IMR-90 (cell line): Measurements from ENCODE around the gene PGA3. TPM values are rescaled to one million over a fixed set of nuclear protein-coding genes. Genes with fewer than 3 reads are reported as not detected.

ENCODE experiments used
- ATAC-seq: fragments of 200-7000 bp; cut with Tn5 transposase; 2 replicates; pipeline ENCODE4 v1.9.1; 2020; ENCODE audit warnings: low read depth, mild to moderate bottlenecking, moderate library complexity
- BruUV-seq: library from RNA; stranded (reverse); fragments of 400-500 nt; replicated peaks from 2 replicates; lab custom pipeline; 2021; lab: Mats Ljungman, UMichigan
- CTCF ChIA-PET: fragments of 300-600 bp; formaldehyde crosslinking; extraction: SDS; loops from one replicate; lab custom pipeline; 2021; ENCODE audit warnings: antibody characterized with exemption; lab: Yijun Ruan, JAX
- POLR2A ChIA-PET: fragments of 300-600 bp; sonication (Branson Sonifier 250); formaldehyde crosslinking; loops from one replicate; lab custom pipeline; 2022; ENCODE audit warnings: antibody characterized with exemption; ENCODE audit not compliant: unreplicated experiment; lab: Charles Lee
- DNase-seq: peaks from one replicate; pipeline ENCODE4 v3.0.0; 2013
- H2AFZ ChIP-seq: replicated peaks from 2 replicates; pipeline ENCODE3; 2013; ENCODE audit warnings: low read length, mild to moderate bottlenecking; ENCODE audit not compliant: poor library complexity
- H2AK5ac ChIP-seq: 2 replicates; pipeline ENCODE4 v1.6.1; 2013; ENCODE audit warnings: low read depth, low read length, inconsistent platforms
- H2AK9ac ChIP-seq: replicated peaks from 2 replicates; pipeline ENCODE3; 2013; ENCODE audit warnings: mild to moderate bottlenecking, low read depth, low read length, moderate library complexity; ENCODE audit not compliant: poor library complexity
- H2BK120ac ChIP-seq: 2 replicates; pipeline ENCODE4 v1.6.1; 2013; ENCODE audit warnings: low read depth, low read length, inconsistent platforms
- H2BK15ac ChIP-seq: 3 replicates; pipeline ENCODE4 v1.6.1; 2013; ENCODE audit warnings: low read depth, low read length, inconsistent platforms
- H2BK20ac ChIP-seq: 2 replicates; pipeline ENCODE4 v1.6.1; 2013; ENCODE audit warnings: low read depth, mild to moderate bottlenecking, inconsistent platforms, low read length, moderate library complexity
- H2BK5ac ChIP-seq: 2 replicates; pipeline ENCODE4 v1.6.1; 2013; ENCODE audit warnings: mild to moderate bottlenecking, low read depth, low read length, inconsistent platforms; ENCODE audit not compliant: poor library complexity, severe bottlenecking
- H3K14ac ChIP-seq: replicated peaks from 2 replicates; pipeline ENCODE4 v1.6.1; 2013; ENCODE audit warnings: low read depth, low read length, inconsistent platforms
- H3K18ac ChIP-seq: 2 replicates; pipeline ENCODE4 v1.6.1; 2013; ENCODE audit warnings: low read depth, low read length, control low read depth
- H3K23ac ChIP-seq: 2 replicates; pipeline ENCODE4 v1.6.1; 2013; ENCODE audit warnings: low read depth, low read length, inconsistent platforms
- H3K27ac ChIP-seq: 2 replicates; pipeline ENCODE4 v1.5.1; 2013; ENCODE audit warnings: mild to moderate bottlenecking, control low read depth, low read length; ENCODE audit not compliant: insufficient read depth
- H3K27me3 ChIP-seq: 2 replicates; pipeline ENCODE4 v1.6.1; 2013; ENCODE audit warnings: low read length; ENCODE audit not compliant: control insufficient read depth, insufficient read depth
- H3K36me3 ChIP-seq: 2 replicates; pipeline ENCODE4 v1.6.1; 2013; ENCODE audit warnings: low read length, mixed read lengths; ENCODE audit not compliant: control insufficient read depth, insufficient read depth
- H3K4ac ChIP-seq: 2 replicates; pipeline ENCODE4 v1.6.1; 2013; ENCODE audit warnings: low read depth, low read length, inconsistent platforms
- H3K4me1 ChIP-seq: 2 replicates; pipeline ENCODE4 v1.6.1; 2013; ENCODE audit warnings: low read length, mixed read lengths; ENCODE audit not compliant: control insufficient read depth, insufficient read depth
- H3K4me2 ChIP-seq: 2 replicates; pipeline ENCODE4 v1.6.1; 2013; ENCODE audit warnings: low read depth, mild to moderate bottlenecking, control low read depth, low read length, moderate library complexity
- H3K4me3 ChIP-seq: 2 replicates; pipeline ENCODE4 v1.5.1; 2013; ENCODE audit warnings: low read depth, mild to moderate bottlenecking, control low read depth, low read length, moderate library complexity; ENCODE audit not compliant: insufficient read depth
- H3K56ac ChIP-seq: 2 replicates; pipeline ENCODE4 v1.6.1; 2013; ENCODE audit warnings: low read length, inconsistent platforms; ENCODE audit not compliant: insufficient read depth; ENCODE audit errors: extremely low read depth
- H3K79me1 ChIP-seq, 2 experiments: 2 replicates each; pipeline ENCODE4 v1.6.1; 2013; ENCODE audit warnings: low read length in 2 of 2, inconsistent platforms in 1 of 2, low read depth in 1 of 2
- H3K9ac ChIP-seq: 2 replicates; pipeline ENCODE4 v1.6.1; 2013; ENCODE audit warnings: low read depth, low read length, control low read depth
- H3K9me1 ChIP-seq: 2 replicates; pipeline ENCODE4 v1.6.1; 2013; ENCODE audit warnings: low read length, inconsistent platforms; ENCODE audit not compliant: insufficient read depth
- H3K9me3 ChIP-seq: 2 replicates; pipeline ENCODE4 v1.6.1; 2013; ENCODE audit warnings: low read length; ENCODE audit not compliant: control insufficient read depth, insufficient read depth
- H4K20me1 ChIP-seq: 2 replicates; pipeline ENCODE4 v1.6.1; 2013; ENCODE audit warnings: low read length, inconsistent platforms; ENCODE audit not compliant: insufficient read depth
- H4K5ac ChIP-seq: 2 replicates; pipeline ENCODE4 v1.6.1; 2013; ENCODE audit warnings: mild to moderate bottlenecking, low read depth, low read length, control low read depth
- H4K8ac ChIP-seq, 2 experiments: 2 replicates each; pipeline ENCODE4 v1.6.1; 2013; ENCODE audit warnings: low read depth in 2 of 2, low read length in 2 of 2, control low read depth in 1 of 2, inconsistent platforms in 1 of 2
- H4K91ac ChIP-seq: 2 replicates; pipeline ENCODE4 v1.6.1; 2013; ENCODE audit warnings: low read depth, low read length, inconsistent platforms; ENCODE audit not compliant: insufficient read depth
- BHLHE40 ChIP-seq: fragments of 150-350 bp; IDR thresholded peaks from 2 replicates; pipeline ENCODE4 v1.6.1; 2016; ENCODE audit warnings: mild to moderate bottlenecking, low read depth, low read length
- CEBPB ChIP-seq: IDR thresholded peaks from 2 replicates; pipeline ENCODE4 v1.6.1; 2012; ENCODE audit warnings: low read depth, low read length, improper control_type of control experiment
- CHD1 ChIP-seq: IDR thresholded peaks from 2 replicates; pipeline ENCODE4 v1.6.1; 2012; ENCODE audit warnings: low read depth, low read length, improper control_type of control experiment
- ELK1 ChIP-seq: fragments of 150-350 bp; IDR thresholded peaks from 2 replicates; pipeline ENCODE4 v1.6.1; 2016; ENCODE audit warnings: low read depth, mild to moderate bottlenecking, low read length, moderate library complexity, borderline replicate concordance
- FOS ChIP-seq: fragments of 150-350 bp; IDR thresholded peaks from 2 replicates; pipeline ENCODE4 v1.6.1; 2016; ENCODE audit warnings: low read depth, low read length
- MAFK ChIP-seq: IDR thresholded peaks from 2 replicates; pipeline ENCODE4 v1.6.1; 2012; ENCODE audit warnings: low read depth, low read length, improper control_type of control experiment
- MAZ ChIP-seq: IDR thresholded peaks from 2 replicates; pipeline ENCODE4 v1.6.1; 2012; ENCODE audit warnings: low read depth, mild to moderate bottlenecking, low read length, improper control_type of control experiment, moderate library complexity, borderline replicate concordance
- MXI1 ChIP-seq: IDR thresholded peaks from 2 replicates; pipeline ENCODE4 v1.6.1; 2012; ENCODE audit warnings: low read depth, mild to moderate bottlenecking, low read length, moderate library complexity, borderline replicate concordance
- NFE2L2 ChIP-seq: fragments of 150-350 bp; IDR thresholded peaks from 2 replicates; pipeline ENCODE4 v1.6.1; 2016; ENCODE audit warnings: low read depth, mild to moderate bottlenecking, low read length
- POLR2A ChIP-seq: IDR thresholded peaks from 2 replicates; pipeline ENCODE4 v1.6.1; 2012; ENCODE audit warnings: mild to moderate bottlenecking, low read depth, low read length
- RAD21 ChIP-seq: IDR thresholded peaks from 2 replicates; pipeline ENCODE4 v1.6.1; 2012; ENCODE audit warnings: low read length, improper control_type of control experiment
- RCOR1 ChIP-seq: IDR thresholded peaks from 2 replicates; pipeline ENCODE4 v1.6.1; 2012; ENCODE audit warnings: mild to moderate bottlenecking, low read length, improper control_type of control experiment; ENCODE audit not compliant: insufficient replicate concordance
- RFX5 ChIP-seq: IDR thresholded peaks from 2 replicates; pipeline ENCODE4 v1.8.0; 2012; ENCODE audit warnings: low read depth, mild to moderate bottlenecking, low read length, moderate library complexity
- SMC3 ChIP-seq: fragments of 150-350 bp; IDR thresholded peaks from 2 replicates; pipeline ENCODE4 v1.6.1; 2016; ENCODE audit warnings: low read depth, mild to moderate bottlenecking, antibody characterized with exemption, low read length, moderate library complexity
- WGBS, 2 experiments: methylation state at CpG; one replicate each; pipeline versions ENCODE4 v1.1.5 to v1.1.7; 2013; ENCODE audit warnings: missing lambda C conversion rate in 2 of 2; ENCODE audit not compliant: insufficient read length in 1 of 2; ENCODE audit errors: extremely low coverage in 2 of 2; 5-methylcytosine and 5-hydroxymethylcytosine counted together
- dilution Hi-C: fragments of 300-500 bp; cut with HindIII; formaldehyde crosslinking; loops from one replicate; pipeline ENCODE4 v1.14.3; 2018; ENCODE audit warnings: low sequenced_read_pairs; ENCODE audit not compliant: unreplicated experiment
- in situ Hi-C: fragments of 300-500 bp; cut with MboI; formaldehyde crosslinking; loops from 3 replicates; pipeline ENCODE4 v1.14.3; 2019; ENCODE audit warnings: low sequenced_read_pairs, inconsistent platforms, mixed read lengths
- intact Hi-C: fragments of 100-400 bp; cut with micrococcal nuclease; formaldehyde crosslinking; loops from 2 replicates; pipeline ENCODE4 v1.10.0; 2022
- polyA plus RNA-seq, 3 experiments: library from polyadenylated mRNA; depleted of rRNA; stranded (reverse); fragments of >200 nt; gene quantifications; 2 replicates each; pipeline ENCODE4 v1.2.3, GENCODE V29; 2012; ENCODE audit warnings: low replicate concordance in 1 of 3
- total RNA-seq: library from RNA; depleted of rRNA; stranded (reverse); fragments of >200 nt; gene quantifications from 2 replicates; pipeline ENCODE4 v1.2.3, GENCODE V29; 2012
- TF ChIP-seq, protein P1 (sequence below): conservative IDR thresholded peaks from 2 replicates; pipeline ENCODE4 v1.5.1; 2012; ENCODE audit warnings: mild to moderate bottlenecking, low read depth, low read length, improper control_type of control experiment

The PGA3 gene
- total and polyA plus RNA-seq, 2 of the 4 experiments (the other 2 are of a cell fraction), result 0.18 TPM; not detected in 1

- H4K20me1 ChIP-seq, result no peaks in the 10 kb centered on the region
- no peaks in the 10 kb centered on the region for H3K4me1 ChIP-seq
- BruUV-seq, result no TSS peak
- no peak for TF ChIP-seq RCOR1
- no peak for TF ChIP-seq POLR2A
- TF ChIP-seq, protein P1, sequence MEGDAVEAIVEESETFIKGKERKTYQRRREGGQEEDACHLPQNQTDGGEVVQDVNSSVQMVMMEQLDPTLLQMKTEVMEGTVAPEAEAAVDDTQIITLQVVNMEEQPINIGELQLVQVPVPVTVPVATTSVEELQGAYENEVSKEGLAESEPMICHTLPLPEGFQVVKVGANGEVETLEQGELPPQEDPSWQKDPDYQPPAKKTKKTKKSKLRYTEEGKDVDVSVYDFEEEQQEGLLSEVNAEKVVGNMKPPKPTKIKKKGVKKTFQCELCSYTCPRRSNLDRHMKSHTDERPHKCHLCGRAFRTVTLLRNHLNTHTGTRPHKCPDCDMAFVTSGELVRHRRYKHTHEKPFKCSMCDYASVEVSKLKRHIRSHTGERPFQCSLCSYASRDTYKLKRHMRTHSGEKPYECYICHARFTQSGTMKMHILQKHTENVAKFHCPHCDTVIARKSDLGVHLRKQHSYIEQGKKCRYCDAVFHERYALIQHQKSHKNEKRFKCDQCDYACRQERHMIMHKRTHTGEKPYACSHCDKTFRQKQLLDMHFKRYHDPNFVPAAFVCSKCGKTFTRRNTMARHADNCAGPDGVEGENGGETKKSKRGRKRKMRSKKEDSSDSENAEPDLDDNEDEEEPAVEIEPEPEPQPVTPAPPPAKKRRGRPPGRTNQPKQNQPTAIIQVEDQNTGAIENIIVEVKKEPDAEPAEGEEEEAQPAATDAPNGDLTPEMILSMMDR, result no peak
- TF ChIP-seq FOS, result no peak
- no peak for TF ChIP-seq MXI1
- TF ChIP-seq CHD1, result no peak
- TF ChIP-seq RAD21, result no peak
- TF ChIP-seq SMC3, result no peak
- no peak for TF ChIP-seq CEBPB
- no peak for TF ChIP-seq RFX5
- no peak for TF ChIP-seq MAZ
- TF ChIP-seq NFE2L2, result no peak
- TF ChIP-seq ELK1, result no peak
- TF ChIP-seq MAFK, result no peak
- no peak for TF ChIP-seq BHLHE40
- H3K4ac ChIP-seq, result no peak overlapping the region
- CTCF ChIA-PET, result no interaction called here
- ATAC-seq (no peak), DNase-seq (no peak)
- H3K18ac ChIP-seq, result no peak overlapping the region
- no peak overlapping the region for H3K23ac ChIP-seq
- H2BK5ac ChIP-seq, result no peak overlapping the region
- no peak overlapping the region for H2BK20ac ChIP-seq
- H3K9ac ChIP-seq, result no peak overlapping the region
- H3K36me3 ChIP-seq, result no peaks in the 10 kb centered on the region
- dilution Hi-C loops, result no loop called here
- H3K79me1 ChIP-seq, result no peaks in the 10 kb centered on the region
- no peak overlapping the region for H3K14ac ChIP-seq
- intact Hi-C loops, result no loop called here
- peaks cover 32% of the 10 kb centered on the region for H3K27me3 ChIP-seq
- H4K8ac ChIP-seq, result no peak overlapping the region
- H2AK9ac ChIP-seq, result no peak overlapping the region
- no peak overlapping the region for H4K5ac ChIP-seq
- H3K56ac ChIP-seq, result no peak overlapping the region
- H4K91ac ChIP-seq, result no peak overlapping the region
- WGBS, 2 experiments, result no CpG with 5 or more reads among the region's 1 CpG
- no peaks in the 10 kb centered on the region for H3K9me1 ChIP-seq
- no peak overlapping the region for H2AFZ ChIP-seq
- no peak overlapping the region for H2BK15ac ChIP-seq
- H3K9me3 ChIP-seq, result no peaks in the 10 kb centered on the region; the same call in none of the 2 replicates
- POLR2A ChIA-PET, result no interaction called here
- H3K27ac ChIP-seq, result no peak overlapping the region
- H2AK5ac ChIP-seq, result no peak overlapping the region
- H2BK120ac ChIP-seq, result no peak overlapping the region
- no peak overlapping the region for H3K4me3 ChIP-seq
- in situ Hi-C loops, result no loop called here
- H3K4me2 ChIP-seq, result no peak overlapping the region
These were observed 34.5 kb upstream of the PGA3 start for GRCh38 chr11:61168800-61169199.
